ENCODE data around the gene ASTN1. TPM values are rescaled to one million over a fixed set of nuclear protein-coding genes. Genes with fewer than 3 reads are reported as not detected.

ASTN1 gene
- total and polyA plus RNA-seq, 3 experiments from 2014 or later = not detected

DNA sequence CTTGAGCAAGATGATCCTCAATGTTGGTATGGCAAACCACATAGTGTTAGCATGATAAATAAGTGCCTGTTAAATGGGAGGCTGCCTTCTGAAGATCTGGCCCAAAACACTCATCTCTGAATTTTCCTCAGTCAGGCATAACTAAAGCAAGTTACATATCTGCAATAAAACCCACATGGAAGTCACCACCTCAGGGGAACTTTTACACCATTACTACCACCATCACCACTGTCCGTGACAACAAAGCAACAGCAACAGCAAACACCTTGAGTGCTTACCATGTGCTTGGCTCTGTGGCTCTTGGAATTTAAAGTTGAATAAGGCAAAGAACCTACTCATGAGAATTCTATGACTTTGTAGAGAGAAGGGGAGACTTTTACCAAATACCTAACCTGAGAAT, 233.0 kb downstream of the ASTN1 start:
- no peak overlapping the region for H3K4me3 ChIP-seq (ENCODE audit: low read length)
- H3K27ac Mint-ChIP-seq = no peak overlapping the region
- peaks cover 0 to 5% of the 10 kb centered on the region in 2 donors for H3K27me3 Mint-ChIP-seq
- no peak overlapping the region for H3K4me3 Mint-ChIP-seq
- no peaks in the 10 kb centered on the region for H3K36me3 Mint-ChIP-seq
- no peaks in the 10 kb centered on the region for H3K4me1 Mint-ChIP-seq
- H3K27me3 ChIP-seq (ENCODE audit: insufficient read depth, low read length, poor library complexity, severe bottlenecking) = no peaks in the 10 kb centered on the region
- no peak for DNase-seq
- no peak overlapping the region for H3K27ac ChIP-seq (ENCODE audit: low read depth, low read length)
- H3K4me1 ChIP-seq (ENCODE audit: insufficient read depth, low read length) = no peaks in the 10 kb centered on the region
- no peaks in the 10 kb centered on the region for H3K9me3 ChIP-seq (ENCODE audit: low read length)
- peaks cover 0 to 5% (median 3%) of the 10 kb centered on the region in 5 donors for H3K9me3 Mint-ChIP-seq
- H3K36me3 ChIP-seq (ENCODE audit: insufficient read depth, low read length) = no peaks in the 10 kb centered on the region
- ChIA-PET CTCF (no interaction called here), POLR2A (no interaction called here)

- Mint-ChIP-seq H3K4me3 (no peak overlapping the region), H3K36me3 (no peaks in the 10 kb centered on the region), H3K4me1 (no peaks in the 10 kb centered on the region), H3K27me3 (peaks cover 0 to 2% of the 10 kb centered on the region in 2 donors), H3K9me3 (peaks cover 0 to 5% (median 3%) of the 10 kb centered on the region in 5 donors), H3K27ac (no peak overlapping the region)
- Histone ChIP-seq H3K27me3 (ENCODE audit: insufficient read depth, low read length, poor library complexity, severe bottlenecking) (no peaks in the 10 kb centered on the region), H3K27ac (ENCODE audit: low read depth, low read length) (no peak overlapping the region), H3K4me3 (ENCODE audit: low read length) (no peak overlapping the region), H3K4me1 (ENCODE audit: insufficient read depth, low read length) (no peaks in the 10 kb centered on the region), H3K36me3 (ENCODE audit: insufficient read depth, low read length) (no peaks in the 10 kb centered on the region), H3K9me3 (ENCODE audit: low read length) (no peaks in the 10 kb centered on the region)
- DNase-seq = no peak
- ChIA-PET POLR2A (no interaction called here), CTCF (no interaction called here)
Measured at GRCh38 chr1:176926330-176927086, 238.0 kb downstream of the ASTN1 start.

- Mint-ChIP-seq H3K27me3 (peaks cover 0 to 2% of the 10 kb centered on the region in 2 donors), H3K36me3 (no peaks in the 10 kb centered on the region), H3K27ac (no peak overlapping the region), H3K4me3 (no peak overlapping the region), H3K9me3 (peaks cover 0 to 3% (median 3%) of the 10 kb centered on the region in 5 donors), H3K4me1 (no peaks in the 10 kb centered on the region)
- Histone ChIP-seq H3K4me3 (ENCODE audit: low read length) (no peak overlapping the region), H3K27ac (ENCODE audit: low read depth, low read length) (no peak overlapping the region), H3K36me3 (ENCODE audit: insufficient read depth, low read length) (no peaks in the 10 kb centered on the region), H3K4me1 (ENCODE audit: insufficient read depth, low read length) (no peaks in the 10 kb centered on the region), H3K27me3 (ENCODE audit: insufficient read depth, low read length, poor library complexity, severe bottlenecking) (no peaks in the 10 kb centered on the region), H3K9me3 (ENCODE audit: low read length) (no peaks in the 10 kb centered on the region)
- CTCF ChIA-PET = no interaction called here
- no peak for DNase-seq
- POLR2A ChIA-PET = no interaction called here
Measured at GRCh38 chr1:176925223-176925622, 239.3 kb downstream of the ASTN1 start.

- ChIA-PET CTCF (no interaction called here), POLR2A (no interaction called here)
- no peaks in the 10 kb centered on the region for H3K36me3 Mint-ChIP-seq
- no peak overlapping the region for H3K27ac Mint-ChIP-seq
- no peak overlapping the region for H3K4me3 Mint-ChIP-seq
- H3K27ac ChIP-seq (ENCODE audit: low read depth, low read length) = no peak overlapping the region
- no peaks in the 10 kb centered on the region for H3K9me3 ChIP-seq (ENCODE audit: low read length)
- H3K4me1 Mint-ChIP-seq = no peaks in the 10 kb centered on the region
- H3K27me3 Mint-ChIP-seq = peaks cover 0 to 5% of the 10 kb centered on the region in 2 donors
- DNase-seq = no peak
- H3K9me3 Mint-ChIP-seq = peaks cover 0 to 3% (median 3%) of the 10 kb centered on the region in 5 donors
- H3K4me1 ChIP-seq (ENCODE audit: insufficient read depth, low read length) = no peaks in the 10 kb centered on the region
- no peak overlapping the region for H3K4me3 ChIP-seq (ENCODE audit: low read length)
- H3K36me3 ChIP-seq (ENCODE audit: insufficient read depth, low read length) = no peaks in the 10 kb centered on the region
- no peaks in the 10 kb centered on the region for H3K27me3 ChIP-seq (ENCODE audit: insufficient read depth, low read length, poor library complexity, severe bottlenecking)
Measured at GRCh38 chr1:176923283-176923682, 241.2 kb downstream of the ASTN1 start.

DNA sequence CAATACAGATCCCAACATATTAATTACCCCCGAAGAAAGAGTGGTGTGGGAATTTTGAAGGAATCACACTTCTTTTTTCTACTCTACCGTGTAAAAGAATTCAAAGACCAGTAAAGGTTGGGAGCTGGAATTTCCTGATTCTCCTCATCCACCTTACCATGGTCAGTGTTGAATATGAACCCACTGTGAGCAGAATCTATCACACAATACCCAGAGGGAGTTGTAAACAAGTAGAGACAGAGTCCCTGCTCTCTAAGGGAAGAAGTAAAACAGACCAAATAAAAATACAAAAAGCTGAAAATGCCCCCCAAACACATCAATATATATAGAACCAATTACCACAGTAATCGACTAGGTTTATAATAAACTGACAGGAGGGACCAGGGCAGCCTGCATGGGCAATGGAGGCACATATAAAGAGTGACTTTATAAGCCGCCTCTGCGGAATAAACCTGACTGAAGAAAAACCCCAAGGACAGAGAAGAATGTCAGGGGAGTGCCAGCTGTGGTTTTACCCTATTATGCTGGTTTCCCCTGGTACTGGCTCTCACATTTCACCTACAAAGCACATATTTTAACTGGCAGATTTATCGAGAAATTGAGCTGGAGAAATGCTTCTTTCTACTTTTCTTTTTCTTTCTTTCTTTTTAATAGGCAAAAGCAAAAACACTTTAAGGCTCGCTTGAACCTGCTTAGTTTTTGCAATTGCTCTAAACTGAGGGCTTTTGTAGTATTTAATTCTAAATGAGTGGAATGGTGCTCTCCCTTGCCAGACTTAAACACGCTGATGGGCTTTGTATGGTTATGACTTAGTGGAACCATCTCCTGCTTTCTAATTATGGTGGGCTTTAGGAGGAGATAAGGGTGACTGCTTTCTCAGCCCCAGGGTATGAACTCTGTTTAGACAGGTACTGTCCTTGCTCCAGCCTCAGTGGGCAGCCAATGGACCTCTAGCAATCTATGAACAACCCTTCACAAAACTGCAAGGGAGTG, 244.8 kb downstream of the ASTN1 start:
- no peak overlapping the region for H3K4me3 Mint-ChIP-seq
- H3K27me3 Mint-ChIP-seq = peaks cover 0 to 5% of the 10 kb centered on the region in 2 donors
- Histone ChIP-seq H3K4me1 (ENCODE audit: insufficient read depth, low read length) (no peaks in the 10 kb centered on the region), H3K4me3 (ENCODE audit: low read length) (no peak overlapping the region), H3K36me3 (ENCODE audit: insufficient read depth, low read length) (no peaks in the 10 kb centered on the region), H3K27me3 (ENCODE audit: insufficient read depth, low read length, poor library complexity, severe bottlenecking) (no peaks in the 10 kb centered on the region), H3K9me3 (ENCODE audit: low read length) (no peaks in the 10 kb centered on the region), H3K27ac (ENCODE audit: low read depth, low read length) (no peak overlapping the region)
- peaks cover 0 to 3% (median 0%) of the 10 kb centered on the region in 5 donors for H3K9me3 Mint-ChIP-seq
- H3K4me1 Mint-ChIP-seq = no peaks in the 10 kb centered on the region
- H3K27ac Mint-ChIP-seq = no peak overlapping the region
- no peak for DNase-seq
- CTCF ChIA-PET = no interaction called here
- POLR2A ChIA-PET = no interaction called here
- no peaks in the 10 kb centered on the region for H3K36me3 Mint-ChIP-seq

DNA sequence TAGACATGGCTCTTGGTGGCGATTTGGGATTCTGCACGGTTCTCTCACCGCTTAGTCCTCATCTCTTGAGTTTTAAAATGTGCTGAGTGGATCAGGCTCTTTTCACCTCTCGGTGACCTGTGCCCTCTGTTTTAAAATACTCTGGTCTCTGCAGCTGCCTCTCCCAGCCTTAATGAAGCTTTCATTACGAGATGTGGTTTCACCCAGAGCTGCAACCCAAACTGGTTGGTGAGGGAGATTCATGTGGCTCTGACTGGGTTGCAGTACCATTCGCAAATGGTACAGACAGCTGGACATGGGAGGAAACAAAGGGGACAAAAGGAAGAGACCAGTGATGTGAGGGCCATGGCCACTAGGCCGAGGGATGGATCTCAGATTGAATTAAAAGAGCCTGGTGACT, 258.9 kb downstream of the ASTN1 start:
- Mint-ChIP-seq H3K27ac (no peak overlapping the region), H3K36me3 (no peaks in the 10 kb centered on the region), H3K9me3 (peaks cover 0 to 2% (median 0%) of the 10 kb centered on the region in 5 donors), H3K4me3 (no peak overlapping the region), H3K4me1 (no peaks in the 10 kb centered on the region), H3K27me3 (peaks cover 0 to 1% of the 10 kb centered on the region in 2 donors)
- no peaks in the 10 kb centered on the region for H3K9me3 ChIP-seq (ENCODE audit: low read length)
- ChIA-PET CTCF (no interaction called here), POLR2A (no interaction called here)
- H3K36me3 ChIP-seq (ENCODE audit: insufficient read depth, low read length) = no peaks in the 10 kb centered on the region
- H3K4me3 ChIP-seq (ENCODE audit: low read length) = no peak overlapping the region
- no peaks in the 10 kb centered on the region for H3K4me1 ChIP-seq (ENCODE audit: insufficient read depth, low read length)
- H3K27ac ChIP-seq (ENCODE audit: low read depth, low read length) = no peak overlapping the region
- DNase-seq = no peak
- no peaks in the 10 kb centered on the region for H3K27me3 ChIP-seq (ENCODE audit: insufficient read depth, low read length, poor library complexity, severe bottlenecking)

DNA sequence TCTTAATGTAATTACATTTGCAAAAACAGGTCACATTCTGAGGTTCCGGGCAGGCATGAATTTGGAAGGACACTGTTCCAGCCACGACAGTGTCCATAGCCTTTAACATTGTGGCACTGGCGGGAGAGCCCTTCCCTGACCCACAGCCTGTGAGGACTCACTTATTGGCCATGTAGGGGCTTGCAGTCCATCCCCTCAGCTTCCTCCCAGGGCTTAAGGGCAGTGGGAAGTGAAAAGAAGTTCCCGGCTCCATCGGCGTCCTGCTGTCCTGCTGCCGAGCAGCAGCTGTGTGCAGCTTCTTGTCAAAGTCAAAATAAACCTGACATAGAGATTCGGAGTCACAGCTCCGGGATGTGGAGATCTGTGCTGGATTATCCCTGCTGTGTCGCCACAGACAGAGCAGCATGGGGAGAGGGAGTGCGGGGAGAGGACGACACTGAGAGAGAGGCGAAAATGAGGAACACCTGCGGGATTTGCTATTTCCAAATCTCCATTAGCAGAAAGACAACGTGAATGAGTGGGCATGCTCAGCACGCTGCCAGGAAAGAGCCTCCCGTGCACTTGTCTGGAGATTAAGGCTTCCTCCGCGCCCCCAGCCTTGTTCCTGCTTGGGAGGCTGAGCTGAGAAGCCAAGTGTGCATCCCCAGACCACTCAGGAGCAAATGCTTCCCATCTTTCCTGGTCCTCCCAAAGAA, 260.3 kb downstream of the ASTN1 start:
- ChIA-PET CTCF (no interaction called here), POLR2A (no interaction called here)
- no peaks in the 10 kb centered on the region for H3K36me3 ChIP-seq (ENCODE audit: insufficient read depth, low read length)
- Mint-ChIP-seq H3K4me1 (no peaks in the 10 kb centered on the region), H3K4me3 (no peak overlapping the region), H3K27ac (no peak overlapping the region), H3K9me3 (peaks cover 0 to 2% (median 0%) of the 10 kb centered on the region in 5 donors), H3K27me3 (peaks cover 0 to 1% of the 10 kb centered on the region in 2 donors), H3K36me3 (no peaks in the 10 kb centered on the region)
- H3K4me3 ChIP-seq (ENCODE audit: low read length) = no peak overlapping the region
- no peaks in the 10 kb centered on the region for H3K27me3 ChIP-seq (ENCODE audit: insufficient read depth, low read length, poor library complexity, severe bottlenecking)
- no peak for DNase-seq
- H3K4me1 ChIP-seq (ENCODE audit: insufficient read depth, low read length) = no peaks in the 10 kb centered on the region
- no peaks in the 10 kb centered on the region for H3K9me3 ChIP-seq (ENCODE audit: low read length)
- no peak overlapping the region for H3K27ac ChIP-seq (ENCODE audit: low read depth, low read length)

DNA sequence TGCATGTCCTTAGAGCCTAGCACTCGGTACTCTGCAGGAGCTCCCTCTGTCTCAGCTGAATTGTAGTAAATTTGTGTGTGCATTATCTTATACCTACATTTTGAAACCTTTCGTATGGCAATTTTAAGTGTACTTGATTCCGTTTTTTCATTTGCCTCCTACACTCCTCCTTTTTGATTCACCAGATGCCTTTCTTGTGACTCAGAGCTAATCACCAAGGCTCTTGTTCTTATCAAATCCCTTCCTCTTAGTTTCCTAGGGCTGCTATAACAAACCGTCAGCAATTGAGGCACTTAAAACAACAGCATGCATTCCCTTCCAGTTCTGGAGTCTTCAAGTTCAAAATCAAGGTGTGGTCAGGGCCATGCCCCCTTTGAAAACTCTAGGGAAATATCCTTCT, 261.0 kb downstream of the ASTN1 start:
- H3K36me3 ChIP-seq (ENCODE audit: insufficient read depth, low read length) = no peaks in the 10 kb centered on the region
- DNase-seq = no peak
- H3K27ac ChIP-seq (ENCODE audit: low read depth, low read length) = no peak overlapping the region
- POLR2A ChIA-PET = no interaction called here
- Mint-ChIP-seq H3K27ac (no peak overlapping the region), H3K36me3 (no peaks in the 10 kb centered on the region), H3K9me3 (peaks cover 0 to 2% (median 0%) of the 10 kb centered on the region in 5 donors), H3K27me3 (no peaks in the 10 kb centered on the region), H3K4me3 (no peak overlapping the region), H3K4me1 (no peaks in the 10 kb centered on the region)
- no peaks in the 10 kb centered on the region for H3K4me1 ChIP-seq (ENCODE audit: insufficient read depth, low read length)
- no peaks in the 10 kb centered on the region for H3K27me3 ChIP-seq (ENCODE audit: insufficient read depth, low read length, poor library complexity, severe bottlenecking)
- H3K4me3 ChIP-seq (ENCODE audit: low read length) = no peak overlapping the region
- no peaks in the 10 kb centered on the region for H3K9me3 ChIP-seq (ENCODE audit: low read length)
- CTCF ChIA-PET = no interaction called here

Measured in CD8-positive, alpha-beta memory T cell (primary cell).